SK-N-SH (cell line): Measurements from ENCODE around the gene TRAF3IP1.
"Not testable (repeated sequence)": the region's sequence is repeated elsewhere in the genome, so short reads cannot be mapped to it uniquely, and the experiment has no call there.

Source experiments
- CHD2 ChIP-seq: fragments of 150-350 bp; IDR thresholded peaks from 2 replicates; pipeline ENCODE4 v1.6.1; 2018; ENCODE audit warnings: low read length; ENCODE audit not compliant: partially characterized antibody
- MXI1 ChIP-seq: IDR thresholded peaks from 2 replicates; pipeline ENCODE4 v1.6.1; 2012; ENCODE audit warnings: mild to moderate bottlenecking, low read depth, low read length, improper control_type of control experiment
- POLR2AphosphoS5 ChIP-seq: IDR thresholded peaks from 2 replicates; pipeline ENCODE4 v1.6.1; 2012; ENCODE audit warnings: low read depth, low read length
- TF ChIP-seq, protein P1 (sequence below): fragments of 200-600 bp; sonication (generic); IDR thresholded peaks from 2 replicates; pipeline ENCODE4 v1.6.1; 2017; ENCODE audit warnings: antibody characterized with exemption, mild to moderate bottlenecking, moderate library complexity

DNA sequence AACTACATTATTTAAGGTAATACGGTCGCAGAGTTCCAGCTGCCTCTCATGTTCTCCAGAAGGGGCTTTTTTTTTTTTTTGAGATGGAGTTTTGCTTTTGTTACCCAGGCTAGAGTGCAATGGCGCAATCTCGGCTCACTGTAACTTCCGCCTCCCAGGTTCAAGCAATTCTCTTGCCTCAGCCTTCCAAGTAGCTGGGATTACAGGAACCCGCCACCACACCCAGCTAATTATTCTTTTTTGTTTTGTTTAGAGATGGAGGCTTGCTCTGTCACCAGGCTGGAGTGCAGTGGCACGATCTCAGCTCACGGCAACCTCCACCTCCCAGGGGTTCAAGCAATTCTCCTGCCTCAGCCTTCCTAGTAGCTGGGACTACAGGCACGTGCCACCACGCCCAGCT, 46.9 kb upstream of the TRAF3IP1 start:
- TF ChIP-seq CHD2, MXI1, POLR2AphosphoS5: not testable (repeated sequence)
- TF ChIP-seq, protein P1, sequence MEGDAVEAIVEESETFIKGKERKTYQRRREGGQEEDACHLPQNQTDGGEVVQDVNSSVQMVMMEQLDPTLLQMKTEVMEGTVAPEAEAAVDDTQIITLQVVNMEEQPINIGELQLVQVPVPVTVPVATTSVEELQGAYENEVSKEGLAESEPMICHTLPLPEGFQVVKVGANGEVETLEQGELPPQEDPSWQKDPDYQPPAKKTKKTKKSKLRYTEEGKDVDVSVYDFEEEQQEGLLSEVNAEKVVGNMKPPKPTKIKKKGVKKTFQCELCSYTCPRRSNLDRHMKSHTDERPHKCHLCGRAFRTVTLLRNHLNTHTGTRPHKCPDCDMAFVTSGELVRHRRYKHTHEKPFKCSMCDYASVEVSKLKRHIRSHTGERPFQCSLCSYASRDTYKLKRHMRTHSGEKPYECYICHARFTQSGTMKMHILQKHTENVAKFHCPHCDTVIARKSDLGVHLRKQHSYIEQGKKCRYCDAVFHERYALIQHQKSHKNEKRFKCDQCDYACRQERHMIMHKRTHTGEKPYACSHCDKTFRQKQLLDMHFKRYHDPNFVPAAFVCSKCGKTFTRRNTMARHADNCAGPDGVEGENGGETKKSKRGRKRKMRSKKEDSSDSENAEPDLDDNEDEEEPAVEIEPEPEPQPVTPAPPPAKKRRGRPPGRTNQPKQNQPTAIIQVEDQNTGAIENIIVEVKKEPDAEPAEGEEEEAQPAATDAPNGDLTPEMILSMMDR: not testable (repeated sequence)
